H1 (cell line): ENCODE data around the gene MCFD2. TPM values are rescaled to one million over a fixed set of nuclear protein-coding genes. Genes with fewer than 3 reads are reported as not detected.

Experiments
- YY1 ChIP-seq: IDR thresholded peaks from 2 replicates; pipeline ENCODE4 v1.6.1; 2011; ENCODE audit warnings: low read depth, mild to moderate bottlenecking, low read length
- polyA plus RNA-seq, 7 experiments: library from polyadenylated mRNA; depleted of rRNA in 3 of 7; stranded (reverse) in 5 of 7; unstranded in 2 of 7; fragments of >200 nt in 5 of 7; fragments of 200-250 nt in 2 of 7; gene quantifications; 1 replicate in 5 of 7; 2 replicates in 1 of 7; 4 replicates in 1 of 7; pipeline versions ENCODE4 v1.2.1 to v1.2.3, GENCODE V29; 2011 to 2013; ENCODE audit warnings: missing spikeins in 2 of 7, mixed read lengths in 2 of 7
- total RNA-seq: library from RNA; stranded (reverse); fragmentation: NEBNext Ultra II Directional; extraction: Animal tissue kit (Norgen Biotek cat#: 25700); gene quantifications from 2 replicates; pipeline ENCODE4 v1.2.1, GENCODE V29; 2021
- TF ChIP-seq, protein P1 (sequence below): fragments of 300-600 bp; sonication (generic); IDR thresholded peaks from 2 replicates; pipeline ENCODE4 v1.7.1; 2012; ENCODE audit warnings: low read length, moderate library complexity, mild to moderate bottlenecking, inconsistent platforms; ENCODE audit not compliant: insufficient replicate concordance

Gene MCFD2
- total and polyA plus RNA-seq, 2 of the 8 experiments (the other 6 are each of a cell fraction or from before 2014, with no cell fraction given) = 35.2 to 76.2 TPM

DNA sequence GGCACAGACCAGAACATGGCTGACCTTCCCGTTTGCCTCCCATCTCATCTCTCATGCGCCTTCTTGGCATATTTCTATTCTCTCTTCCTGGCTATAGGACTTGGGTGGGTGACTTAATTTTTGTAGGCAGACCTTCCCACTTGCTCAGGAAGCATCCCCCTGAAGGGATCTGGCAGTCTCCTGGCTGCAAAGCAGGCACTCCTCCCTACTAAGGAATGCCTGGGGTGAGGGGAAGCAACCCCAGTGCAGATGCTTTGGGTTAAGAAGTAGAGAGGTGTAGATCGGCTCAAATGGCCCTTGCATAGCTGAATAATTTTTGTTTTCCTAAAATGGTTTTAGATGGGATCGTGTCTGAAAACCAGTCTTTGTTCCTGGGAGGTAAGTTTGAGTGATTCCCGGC is 17.6 kb downstream of the MCFD2 start (continued):
- TF ChIP-seq, protein P1, sequence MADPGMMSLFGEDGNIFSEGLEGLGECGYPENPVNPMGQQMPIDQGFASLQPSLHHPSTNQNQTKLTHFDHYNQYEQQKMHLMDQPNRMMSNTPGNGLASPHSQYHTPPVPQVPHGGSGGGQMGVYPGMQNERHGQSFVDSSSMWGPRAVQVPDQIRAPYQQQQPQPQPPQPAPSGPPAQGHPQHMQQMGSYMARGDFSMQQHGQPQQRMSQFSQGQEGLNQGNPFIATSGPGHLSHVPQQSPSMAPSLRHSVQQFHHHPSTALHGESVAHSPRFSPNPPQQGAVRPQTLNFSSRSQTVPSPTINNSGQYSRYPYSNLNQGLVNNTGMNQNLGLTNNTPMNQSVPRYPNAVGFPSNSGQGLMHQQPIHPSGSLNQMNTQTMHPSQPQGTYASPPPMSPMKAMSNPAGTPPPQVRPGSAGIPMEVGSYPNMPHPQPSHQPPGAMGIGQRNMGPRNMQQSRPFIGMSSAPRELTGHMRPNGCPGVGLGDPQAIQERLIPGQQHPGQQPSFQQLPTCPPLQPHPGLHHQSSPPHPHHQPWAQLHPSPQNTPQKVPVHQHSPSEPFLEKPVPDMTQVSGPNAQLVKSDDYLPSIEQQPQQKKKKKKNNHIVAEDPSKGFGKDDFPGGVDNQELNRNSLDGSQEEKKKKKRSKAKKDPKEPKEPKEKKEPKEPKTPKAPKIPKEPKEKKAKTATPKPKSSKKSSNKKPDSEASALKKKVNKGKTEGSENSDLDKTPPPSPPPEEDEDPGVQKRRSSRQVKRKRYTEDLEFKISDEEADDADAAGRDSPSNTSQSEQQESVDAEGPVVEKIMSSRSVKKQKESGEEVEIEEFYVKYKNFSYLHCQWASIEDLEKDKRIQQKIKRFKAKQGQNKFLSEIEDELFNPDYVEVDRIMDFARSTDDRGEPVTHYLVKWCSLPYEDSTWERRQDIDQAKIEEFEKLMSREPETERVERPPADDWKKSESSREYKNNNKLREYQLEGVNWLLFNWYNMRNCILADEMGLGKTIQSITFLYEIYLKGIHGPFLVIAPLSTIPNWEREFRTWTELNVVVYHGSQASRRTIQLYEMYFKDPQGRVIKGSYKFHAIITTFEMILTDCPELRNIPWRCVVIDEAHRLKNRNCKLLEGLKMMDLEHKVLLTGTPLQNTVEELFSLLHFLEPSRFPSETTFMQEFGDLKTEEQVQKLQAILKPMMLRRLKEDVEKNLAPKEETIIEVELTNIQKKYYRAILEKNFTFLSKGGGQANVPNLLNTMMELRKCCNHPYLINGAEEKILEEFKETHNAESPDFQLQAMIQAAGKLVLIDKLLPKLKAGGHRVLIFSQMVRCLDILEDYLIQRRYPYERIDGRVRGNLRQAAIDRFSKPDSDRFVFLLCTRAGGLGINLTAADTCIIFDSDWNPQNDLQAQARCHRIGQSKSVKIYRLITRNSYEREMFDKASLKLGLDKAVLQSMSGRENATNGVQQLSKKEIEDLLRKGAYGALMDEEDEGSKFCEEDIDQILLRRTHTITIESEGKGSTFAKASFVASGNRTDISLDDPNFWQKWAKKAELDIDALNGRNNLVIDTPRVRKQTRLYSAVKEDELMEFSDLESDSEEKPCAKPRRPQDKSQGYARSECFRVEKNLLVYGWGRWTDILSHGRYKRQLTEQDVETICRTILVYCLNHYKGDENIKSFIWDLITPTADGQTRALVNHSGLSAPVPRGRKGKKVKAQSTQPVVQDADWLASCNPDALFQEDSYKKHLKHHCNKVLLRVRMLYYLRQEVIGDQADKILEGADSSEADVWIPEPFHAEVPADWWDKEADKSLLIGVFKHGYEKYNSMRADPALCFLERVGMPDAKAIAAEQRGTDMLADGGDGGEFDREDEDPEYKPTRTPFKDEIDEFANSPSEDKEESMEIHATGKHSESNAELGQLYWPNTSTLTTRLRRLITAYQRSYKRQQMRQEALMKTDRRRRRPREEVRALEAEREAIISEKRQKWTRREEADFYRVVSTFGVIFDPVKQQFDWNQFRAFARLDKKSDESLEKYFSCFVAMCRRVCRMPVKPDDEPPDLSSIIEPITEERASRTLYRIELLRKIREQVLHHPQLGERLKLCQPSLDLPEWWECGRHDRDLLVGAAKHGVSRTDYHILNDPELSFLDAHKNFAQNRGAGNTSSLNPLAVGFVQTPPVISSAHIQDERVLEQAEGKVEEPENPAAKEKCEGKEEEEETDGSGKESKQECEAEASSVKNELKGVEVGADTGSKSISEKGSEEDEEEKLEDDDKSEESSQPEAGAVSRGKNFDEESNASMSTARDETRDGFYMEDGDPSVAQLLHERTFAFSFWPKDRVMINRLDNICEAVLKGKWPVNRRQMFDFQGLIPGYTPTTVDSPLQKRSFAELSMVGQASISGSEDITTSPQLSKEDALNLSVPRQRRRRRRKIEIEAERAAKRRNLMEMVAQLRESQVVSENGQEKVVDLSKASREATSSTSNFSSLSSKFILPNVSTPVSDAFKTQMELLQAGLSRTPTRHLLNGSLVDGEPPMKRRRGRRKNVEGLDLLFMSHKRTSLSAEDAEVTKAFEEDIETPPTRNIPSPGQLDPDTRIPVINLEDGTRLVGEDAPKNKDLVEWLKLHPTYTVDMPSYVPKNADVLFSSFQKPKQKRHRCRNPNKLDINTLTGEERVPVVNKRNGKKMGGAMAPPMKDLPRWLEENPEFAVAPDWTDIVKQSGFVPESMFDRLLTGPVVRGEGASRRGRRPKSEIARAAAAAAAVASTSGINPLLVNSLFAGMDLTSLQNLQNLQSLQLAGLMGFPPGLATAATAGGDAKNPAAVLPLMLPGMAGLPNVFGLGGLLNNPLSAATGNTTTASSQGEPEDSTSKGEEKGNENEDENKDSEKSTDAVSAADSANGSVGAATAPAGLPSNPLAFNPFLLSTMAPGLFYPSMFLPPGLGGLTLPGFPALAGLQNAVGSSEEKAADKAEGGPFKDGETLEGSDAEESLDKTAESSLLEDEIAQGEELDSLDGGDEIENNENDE = no peak
- no peak for TF ChIP-seq YY1
